Mesenchymal stem cell (in vitro differentiated cells and primary cell): Measurements from ENCODE around the gene CAPZB.
A peak's percentile ranks its signal among the peaks of the same experiment; 100 is the strongest.

Experiments
- DNase-seq: peaks from one replicate; pipeline ENCODE4 v3.0.0-alpha.2; 2013
- H2AFZ ChIP-seq: one replicate; pipeline ENCODE4 v1.6.1; 2013; ENCODE audit warnings: low read depth, mild to moderate bottlenecking, control low read depth, inconsistent platforms, low read length, moderate library complexity
- H2AK5ac ChIP-seq: 2 replicates; pipeline ENCODE4 v1.6.1; 2013; ENCODE audit warnings: low read length, moderate library complexity, mild to moderate bottlenecking, inconsistent platforms; ENCODE audit not compliant: severe bottlenecking
- H2BK120ac ChIP-seq: one replicate; pipeline ENCODE4 v1.6.1; 2013; ENCODE audit warnings: low read depth, mild to moderate bottlenecking, inconsistent platforms, low read length, moderate library complexity
- H2BK12ac ChIP-seq, 2 experiments: one replicate each; pipeline ENCODE4 v1.6.1; 2013; ENCODE audit warnings: inconsistent platforms in 2 of 2, low read length in 2 of 2, mild to moderate bottlenecking in 2 of 2, moderate library complexity in 2 of 2, control low read depth in 1 of 2
- H2BK15ac ChIP-seq: one replicate; pipeline ENCODE4 v1.6.1; 2013; ENCODE audit warnings: mild to moderate bottlenecking, low read depth, inconsistent platforms; ENCODE audit not compliant: poor library complexity, severe bottlenecking
- H2BK5ac ChIP-seq: 2 replicates; pipeline ENCODE4 v1.6.1; 2013; ENCODE audit warnings: low read depth, mild to moderate bottlenecking, low read length, control low read depth, inconsistent platforms; ENCODE audit not compliant: poor library complexity, severe bottlenecking
- H3K14ac ChIP-seq, 2 experiments: one replicate each; pipeline ENCODE4 v1.6.1; 2013; ENCODE audit warnings: inconsistent platforms in 2 of 2, low read length in 2 of 2, control low read depth in 1 of 2, mild to moderate bottlenecking in 1 of 2, moderate library complexity in 1 of 2
- H3K18ac ChIP-seq, 2 experiments: one replicate each; pipeline ENCODE4 v1.6.1; 2013; ENCODE audit warnings: inconsistent platforms in 2 of 2, low read length in 2 of 2, control low read depth in 1 of 2, low read depth in 1 of 2, mild to moderate bottlenecking in 1 of 2
- H3K23ac ChIP-seq, 2 experiments: one replicate each; pipeline ENCODE4 v1.6.1; 2013; ENCODE audit warnings: inconsistent platforms in 2 of 2, low read length in 2 of 2, mild to moderate bottlenecking in 2 of 2, moderate library complexity in 2 of 2, control low read depth in 1 of 2
- H3K27ac ChIP-seq: 2 replicates; pipeline ENCODE4 v1.5.1; 2013; ENCODE audit warnings: mild to moderate bottlenecking, moderate library complexity, low read length, control low read depth, inconsistent platforms; ENCODE audit not compliant: poor library complexity, severe bottlenecking
- H3K27me3 ChIP-seq, 2 experiments: 2 replicates each; pipeline versions ENCODE4 v1.6.1 to v1.7.0; 2013; ENCODE audit warnings: low read length in 2 of 2, mild to moderate bottlenecking in 2 of 2, moderate library complexity in 2 of 2, control low read depth in 1 of 2, inconsistent platforms in 1 of 2; ENCODE audit not compliant: control insufficient read depth in 1 of 2, insufficient read depth in 1 of 2
- H3K36me3 ChIP-seq, 2 experiments: 2 replicates each; pipeline versions ENCODE4 v1.6.1 to v1.7.0; 2013; ENCODE audit warnings: low read length in 2 of 2, control low read depth in 1 of 2, inconsistent platforms in 1 of 2, low read depth in 1 of 2, mild to moderate bottlenecking in 1 of 2; ENCODE audit not compliant: insufficient read depth in 2 of 2, control insufficient read depth in 1 of 2
- H3K4ac ChIP-seq, 2 experiments: one replicate each; pipeline ENCODE4 v1.6.1; 2013; ENCODE audit warnings: inconsistent platforms in 2 of 2, low read length in 2 of 2, mild to moderate bottlenecking in 2 of 2, moderate library complexity in 2 of 2, control low read depth in 1 of 2, low read depth in 1 of 2
- H3K4me1 ChIP-seq: 2 replicates; pipeline ENCODE4 v1.6.1; 2013; ENCODE audit warnings: low read depth, low read length, control low read depth; ENCODE audit not compliant: control insufficient read depth, insufficient read depth
- H3K4me2 ChIP-seq: 2 replicates; pipeline ENCODE4 v1.6.1; 2013; ENCODE audit warnings: low read length, mild to moderate bottlenecking, inconsistent platforms; ENCODE audit not compliant: poor library complexity, severe bottlenecking
- H3K4me3 ChIP-seq, 2 experiments: 2 replicates each; pipeline versions ENCODE4 v1.5.1 to v1.7.0; 2013; ENCODE audit warnings: low read length in 2 of 2, mild to moderate bottlenecking in 2 of 2, control low read depth in 1 of 2, low read depth in 1 of 2; ENCODE audit not compliant: insufficient read depth in 1 of 2
- H3K79me1 ChIP-seq: replicated peaks from 2 replicates; pipeline ENCODE4 v1.6.1; 2013; ENCODE audit warnings: mild to moderate bottlenecking, control low read depth, low read length, inconsistent platforms; ENCODE audit not compliant: poor library complexity, severe bottlenecking
- H3K9ac ChIP-seq: 2 replicates; pipeline ENCODE4 v1.7.0; 2013; ENCODE audit warnings: mild to moderate bottlenecking, low read length, moderate library complexity
- H3K9me3 ChIP-seq: 2 replicates; pipeline ENCODE4 v1.7.0; 2013; ENCODE audit warnings: mild to moderate bottlenecking, low read length; ENCODE audit not compliant: control insufficient read depth
- H4K8ac ChIP-seq: one replicate; pipeline ENCODE4 v1.6.1; 2013; ENCODE audit warnings: inconsistent platforms, mild to moderate bottlenecking, low read length, moderate library complexity
- H4K91ac ChIP-seq: one replicate; pipeline ENCODE4 v1.6.1; 2013; ENCODE audit warnings: mild to moderate bottlenecking, low read length, inconsistent platforms
- WGBS: methylation state at CpG from one replicate; pipeline ENCODE4 v1.1.7; 2013; ENCODE audit warnings: mixed read lengths; 5-methylcytosine and 5-hydroxymethylcytosine counted together

Gene CAPZB

GRCh38 chr1:19495000-19495656 is 9.8 kb upstream of the CAPZB start:
- no peaks in the 10 kb centered on the region for H3K9me3 ChIP-seq
- WGBS: 81% methylated on average over 11 of the region's 11 CpGs

GRCh38 chr1:19493547-19493946 is 8.2 kb upstream of the CAPZB start:
- H3K23ac ChIP-seq: no peak overlapping the region
- no peaks in the 10 kb centered on the region for H3K79me1 ChIP-seq
- DNase-seq: no peak
- no peak overlapping the region for H2BK15ac ChIP-seq
- no peak overlapping the region for H4K8ac ChIP-seq
- H2BK12ac ChIP-seq: peak overlapping the region in 1 of 2 experiments; percentile 27
- H2AFZ ChIP-seq: no peak overlapping the region
- H3K27me3 ChIP-seq: peaks cover 0 to 4% of the 10 kb centered on the region in 2 experiments
- 58% methylated on average over 2 of the region's 2 CpGs for WGBS
- H3K36me3 ChIP-seq: no peaks in the 10 kb centered on the region
- H2BK120ac ChIP-seq: no peak overlapping the region
- no peak overlapping the region for H3K4ac ChIP-seq
- H3K27ac ChIP-seq: no peak overlapping the region
- no peaks in the 10 kb centered on the region for H3K4me1 ChIP-seq
- H2AK5ac ChIP-seq: no peak overlapping the region
- no peak overlapping the region for H2BK5ac ChIP-seq
- H3K9me3 ChIP-seq: no peaks in the 10 kb centered on the region
- no peak overlapping the region for H3K9ac ChIP-seq
- no peak overlapping the region for H3K18ac ChIP-seq
- H3K4me3 ChIP-seq: no peak overlapping the region
- no peak overlapping the region for H4K91ac ChIP-seq
- no peak overlapping the region for H3K4me2 ChIP-seq
- H3K14ac ChIP-seq: no peak overlapping the region

More at GRCh38 chr1:19495000-19495656, 9.8 kb upstream of the CAPZB start:
- H2AFZ ChIP-seq: no peak overlapping the region
- no peaks in the 10 kb centered on the region for H3K79me1 ChIP-seq
- H3K23ac ChIP-seq: no peak overlapping the region
- H2BK120ac ChIP-seq: no peak overlapping the region
- H3K18ac ChIP-seq: peak overlapping the region in 1 of 2 experiments; percentile 47
- H4K8ac ChIP-seq: no peak overlapping the region
- peak; percentile 66 for DNase-seq
- no peak overlapping the region for H3K9ac ChIP-seq
- no peak overlapping the region for H3K27ac ChIP-seq
- peak overlapping the region in 1 of 2 experiments; percentile 76 for H2BK12ac ChIP-seq
- no peak overlapping the region for H3K14ac ChIP-seq
- peak overlapping the region; percentile 67 for H2BK15ac ChIP-seq
- no peak overlapping the region for H2AK5ac ChIP-seq
- no peak overlapping the region for H3K4me2 ChIP-seq
- no peak overlapping the region for H3K4me3 ChIP-seq
- H3K36me3 ChIP-seq: no peaks in the 10 kb centered on the region
- peaks cover 0 to 4% of the 10 kb centered on the region in 2 experiments for H3K27me3 ChIP-seq
- H3K4me1 ChIP-seq: no peaks in the 10 kb centered on the region
- peak overlapping the region in 1 of 2 experiments; percentile 24 for H3K4ac ChIP-seq
- peak overlapping the region; percentile 55 for H4K91ac ChIP-seq
- no peak overlapping the region for H2BK5ac ChIP-seq

- no peak overlapping the region for H3K18ac ChIP-seq
- no peak overlapping the region for H4K91ac ChIP-seq
- no peaks in the 10 kb centered on the region for H3K36me3 ChIP-seq
- no peak for DNase-seq
- no peak overlapping the region for H3K9ac ChIP-seq
- H3K4me2 ChIP-seq: no peak overlapping the region
- H2BK15ac ChIP-seq: no peak overlapping the region
- H4K8ac ChIP-seq: no peak overlapping the region
- H2BK5ac ChIP-seq: no peak overlapping the region
- H2AFZ ChIP-seq: no peak overlapping the region
- no peak overlapping the region for H3K27ac ChIP-seq
- H3K9me3 ChIP-seq: no peaks in the 10 kb centered on the region
- H3K27me3 ChIP-seq: peaks cover 0 to under 1% of the 10 kb centered on the region in 2 experiments
- H2BK120ac ChIP-seq: no peak overlapping the region
- peaks cover 4% of the 10 kb centered on the region for H3K4me1 ChIP-seq
- 98% methylated on average over 2 of the region's 2 CpGs for WGBS
- no peak overlapping the region for H2AK5ac ChIP-seq
- H3K4me3 ChIP-seq: no peak overlapping the region
- H3K14ac ChIP-seq: no peak overlapping the region
- H3K23ac ChIP-seq: no peak overlapping the region
- peaks cover 1% of the 10 kb centered on the region for H3K79me1 ChIP-seq
- H3K4ac ChIP-seq: no peak overlapping the region
- no peak overlapping the region for H2BK12ac ChIP-seq
These were observed 4.7 kb upstream of the CAPZB start for GRCh38 chr1:19489996-19490395.

- no peak overlapping the region for H4K8ac ChIP-seq
- H3K14ac ChIP-seq: no peak overlapping the region
- no peak overlapping the region for H2BK120ac ChIP-seq
- peak overlapping the region in 1 of 2 experiments; percentile 58 for H3K4me3 ChIP-seq
- no peak overlapping the region for H3K27ac ChIP-seq
- H3K36me3 ChIP-seq: peaks cover 5 to 10% of the 10 kb centered on the region in 2 experiments
- no peak overlapping the region for H3K18ac ChIP-seq
- H2BK5ac ChIP-seq: no peak overlapping the region
- no peak overlapping the region for H2AFZ ChIP-seq
- no peak overlapping the region for H2BK12ac ChIP-seq
- no peak overlapping the region for H2AK5ac ChIP-seq
- H2BK15ac ChIP-seq: no peak overlapping the region
- no peaks in the 10 kb centered on the region for H3K9me3 ChIP-seq
- WGBS: 92% methylated on average over 7 of the region's 7 CpGs
- H3K4ac ChIP-seq: no peak overlapping the region
- no peak overlapping the region for H4K91ac ChIP-seq
- peaks cover 17% of the 10 kb centered on the region for H3K4me1 ChIP-seq
- no peak overlapping the region for H3K23ac ChIP-seq
- H3K4me2 ChIP-seq: no peak overlapping the region
- DNase-seq: no peak
- peaks cover 1% of the 10 kb centered on the region for H3K79me1 ChIP-seq
- no peaks in the 10 kb centered on the region for H3K27me3 ChIP-seq
- peak overlapping the region; percentile 46 for H3K9ac ChIP-seq
These were observed 2.8 kb upstream of the CAPZB start for GRCh38 chr1:19488136-19488535.
